GM12864 (cell line): ENCODE results near the gene LRBA.

Source experiments
- DNase-seq: peaks from one replicate; pipeline ENCODE4 v3.0.0-alpha.2; 2011; ENCODE audit warnings: low read depth
- H3K4me3 ChIP-seq: 2 replicates; pipeline ENCODE4 v1.5.1; 2011; ENCODE audit warnings: mild to moderate bottlenecking, low read depth, low read length, control low read depth
- TF ChIP-seq, protein P1 (sequence below): IDR thresholded peaks from 2 replicates; pipeline ENCODE4 v1.5.1; 2011; ENCODE audit warnings: low read depth, mild to moderate bottlenecking, moderate library complexity, low read length, control low read depth, inconsistent platforms; ENCODE audit errors: missing control alignments

The LRBA gene

DNA sequence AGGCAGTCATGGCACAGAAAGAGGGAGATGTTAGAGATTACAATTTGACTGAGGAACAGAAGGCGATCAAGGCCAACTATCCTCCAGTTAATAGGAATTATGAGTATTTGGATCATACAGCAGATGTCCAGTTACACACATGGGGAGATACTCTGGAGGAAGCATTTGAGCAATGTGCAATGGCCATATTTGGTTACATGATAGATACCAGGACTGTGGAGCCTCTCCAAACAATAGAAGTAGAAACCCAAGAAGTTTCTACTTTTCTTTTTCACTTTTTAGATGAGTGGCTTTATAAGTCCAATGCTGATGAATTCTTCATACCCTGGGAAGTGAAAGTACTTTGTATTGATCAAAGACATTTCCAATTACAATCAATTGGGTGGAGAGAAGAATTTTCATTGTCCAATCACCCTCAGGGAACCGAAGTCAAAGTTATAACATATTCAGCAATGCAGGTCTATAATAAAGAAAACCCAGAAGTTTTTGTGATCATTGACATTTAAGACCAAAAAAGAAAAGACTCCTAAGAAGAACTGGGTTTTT lies 294.0 kb downstream of the LRBA start:
- TF ChIP-seq, protein P1, sequence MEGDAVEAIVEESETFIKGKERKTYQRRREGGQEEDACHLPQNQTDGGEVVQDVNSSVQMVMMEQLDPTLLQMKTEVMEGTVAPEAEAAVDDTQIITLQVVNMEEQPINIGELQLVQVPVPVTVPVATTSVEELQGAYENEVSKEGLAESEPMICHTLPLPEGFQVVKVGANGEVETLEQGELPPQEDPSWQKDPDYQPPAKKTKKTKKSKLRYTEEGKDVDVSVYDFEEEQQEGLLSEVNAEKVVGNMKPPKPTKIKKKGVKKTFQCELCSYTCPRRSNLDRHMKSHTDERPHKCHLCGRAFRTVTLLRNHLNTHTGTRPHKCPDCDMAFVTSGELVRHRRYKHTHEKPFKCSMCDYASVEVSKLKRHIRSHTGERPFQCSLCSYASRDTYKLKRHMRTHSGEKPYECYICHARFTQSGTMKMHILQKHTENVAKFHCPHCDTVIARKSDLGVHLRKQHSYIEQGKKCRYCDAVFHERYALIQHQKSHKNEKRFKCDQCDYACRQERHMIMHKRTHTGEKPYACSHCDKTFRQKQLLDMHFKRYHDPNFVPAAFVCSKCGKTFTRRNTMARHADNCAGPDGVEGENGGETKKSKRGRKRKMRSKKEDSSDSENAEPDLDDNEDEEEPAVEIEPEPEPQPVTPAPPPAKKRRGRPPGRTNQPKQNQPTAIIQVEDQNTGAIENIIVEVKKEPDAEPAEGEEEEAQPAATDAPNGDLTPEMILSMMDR, result no peak
- DNase-seq, result no peak
- H3K4me3 ChIP-seq, result no peak overlapping the region

DNA sequence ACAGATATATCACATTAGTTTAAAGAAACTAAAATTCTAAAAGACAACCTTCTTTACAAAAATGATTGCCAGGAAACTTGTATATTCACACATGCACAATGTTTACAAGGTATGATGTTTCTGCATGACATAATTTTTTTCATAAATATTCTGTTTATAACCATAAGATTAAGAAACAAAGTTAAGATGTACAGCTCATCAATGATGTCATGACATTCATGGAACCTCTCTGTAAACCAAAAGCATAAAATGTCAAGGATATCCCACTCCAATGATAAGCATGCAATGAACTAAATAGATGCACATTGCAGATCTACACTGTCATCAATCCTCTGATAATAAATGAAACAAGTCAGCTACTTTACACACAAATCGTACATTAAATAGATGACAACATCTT lies 297.1 kb downstream of the LRBA start:
- no peak for DNase-seq
- TF ChIP-seq, protein P1, result no peak
- no peak overlapping the region for H3K4me3 ChIP-seq

DNA sequence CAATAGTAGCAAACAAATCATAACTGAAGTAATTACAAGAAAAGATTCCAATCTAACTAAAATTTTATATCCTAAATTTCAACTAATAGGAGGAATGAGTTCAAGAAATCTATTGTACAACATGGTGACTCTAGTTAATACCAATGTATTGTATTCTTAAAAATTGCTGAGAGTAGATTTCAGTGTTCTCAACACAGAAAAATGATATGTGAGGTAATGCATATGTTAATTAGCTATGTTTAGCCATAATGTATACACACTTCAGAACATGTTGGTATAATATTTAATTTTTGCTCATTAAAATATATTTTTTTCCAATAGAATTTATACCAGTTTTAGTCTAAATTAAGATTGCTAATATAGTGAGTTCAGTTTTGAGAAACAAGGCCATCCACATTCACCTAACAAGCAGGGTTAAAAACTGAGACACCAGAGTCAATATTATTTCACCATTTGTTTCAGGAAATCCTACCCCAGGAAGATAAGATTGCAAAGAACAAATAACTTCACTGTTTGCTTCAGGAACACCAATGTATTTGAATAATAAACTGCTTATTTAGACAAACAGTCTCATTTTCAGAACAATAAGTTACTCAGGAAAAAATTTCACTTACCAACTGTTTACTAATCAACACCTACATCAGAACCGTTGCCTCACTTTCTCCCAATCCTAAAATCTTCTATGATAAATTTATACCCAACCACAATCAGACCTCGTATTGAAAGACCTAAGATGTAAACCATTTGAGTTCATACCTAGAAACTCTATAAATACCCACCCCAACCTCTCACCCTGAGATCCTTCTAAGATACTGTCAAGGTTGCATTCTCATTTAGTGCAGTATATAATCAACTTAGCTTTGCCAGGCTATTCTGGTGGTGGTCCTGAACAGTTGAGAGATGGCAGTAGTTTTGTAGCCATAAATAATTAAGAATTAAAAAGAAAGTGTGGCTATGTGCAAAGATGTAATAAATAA lies 300.3 kb downstream of the LRBA start:
- TF ChIP-seq, protein P1, result no peak
- no peak overlapping the region for H3K4me3 ChIP-seq
- no peak for DNase-seq

DNA sequence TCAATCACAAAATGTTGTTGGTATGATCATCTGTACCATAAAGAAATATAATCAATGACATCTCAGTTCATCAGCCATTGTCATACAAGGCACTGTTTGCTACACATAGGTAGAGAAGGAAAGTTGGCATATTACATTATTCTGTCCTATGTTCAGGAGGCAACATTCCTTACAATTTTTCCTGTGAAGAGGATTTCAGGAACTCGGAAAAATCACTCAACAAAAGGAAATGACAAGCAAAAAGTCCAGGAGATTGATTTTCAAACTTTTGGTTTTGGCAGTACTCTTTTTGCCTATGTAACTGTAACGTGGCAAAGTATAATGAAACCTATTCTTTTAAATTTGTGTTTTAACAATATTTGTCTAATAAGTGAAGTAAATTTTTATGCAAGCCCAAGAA lies 301.8 kb downstream of the LRBA start:
- TF ChIP-seq, protein P1, result no peak
- no peak for DNase-seq
- H3K4me3 ChIP-seq, result no peak overlapping the region

DNA sequence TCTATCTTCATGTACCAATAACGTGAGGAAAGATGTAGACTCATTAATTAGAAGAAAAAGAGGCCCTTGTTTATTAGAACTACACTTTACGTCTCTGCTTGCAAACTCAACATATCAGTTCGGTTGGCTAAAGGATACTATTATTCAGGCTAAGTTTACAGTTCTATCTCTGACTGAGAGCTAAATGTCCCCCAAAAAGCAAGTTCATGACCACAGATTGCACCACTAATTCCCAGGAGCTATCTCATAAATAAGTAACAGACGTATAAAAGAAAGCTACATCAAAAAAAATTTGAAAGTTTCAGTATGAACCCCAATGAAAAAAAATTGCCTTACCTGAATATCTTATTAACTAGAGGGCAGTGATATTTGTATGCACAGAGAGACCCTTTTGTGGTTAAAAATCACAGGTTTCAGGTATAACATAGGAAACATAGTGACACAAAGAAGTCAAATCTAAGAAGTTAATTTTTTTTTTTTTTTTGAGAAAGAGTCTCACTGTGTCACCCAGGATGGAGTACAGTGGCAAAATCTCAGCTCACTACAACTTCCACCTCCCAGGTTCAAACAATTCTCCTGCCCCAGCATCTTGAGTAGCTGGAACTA lies 304.2 kb downstream of the LRBA start:
- no peak overlapping the region for H3K4me3 ChIP-seq
- no peak for DNase-seq
- TF ChIP-seq, protein P1, result no peak

DNA sequence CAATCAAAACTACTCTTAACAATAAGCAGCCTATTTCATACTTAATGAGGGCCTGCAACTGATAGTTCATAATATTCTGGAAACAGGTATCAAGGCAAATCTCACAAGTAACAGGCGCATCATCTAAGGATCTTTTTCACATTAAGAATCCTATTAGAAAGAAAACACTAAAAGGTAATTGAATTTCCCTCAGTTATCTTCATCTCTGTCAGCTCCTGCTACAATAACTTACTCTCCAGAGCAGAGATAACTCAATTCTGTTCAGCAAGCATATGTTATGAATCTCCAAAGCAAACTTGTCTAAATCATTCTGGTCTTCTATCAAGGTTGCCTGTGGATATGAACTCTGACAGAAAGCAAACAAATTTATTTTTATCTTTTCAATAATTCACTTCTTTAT lies 307.1 kb downstream of the LRBA start:
- H3K4me3 ChIP-seq, result no peak overlapping the region
- no peak for DNase-seq
- TF ChIP-seq, protein P1, result no peak
